ENCODE data around the gene KRT33A.

KRT33A gene

DNA sequence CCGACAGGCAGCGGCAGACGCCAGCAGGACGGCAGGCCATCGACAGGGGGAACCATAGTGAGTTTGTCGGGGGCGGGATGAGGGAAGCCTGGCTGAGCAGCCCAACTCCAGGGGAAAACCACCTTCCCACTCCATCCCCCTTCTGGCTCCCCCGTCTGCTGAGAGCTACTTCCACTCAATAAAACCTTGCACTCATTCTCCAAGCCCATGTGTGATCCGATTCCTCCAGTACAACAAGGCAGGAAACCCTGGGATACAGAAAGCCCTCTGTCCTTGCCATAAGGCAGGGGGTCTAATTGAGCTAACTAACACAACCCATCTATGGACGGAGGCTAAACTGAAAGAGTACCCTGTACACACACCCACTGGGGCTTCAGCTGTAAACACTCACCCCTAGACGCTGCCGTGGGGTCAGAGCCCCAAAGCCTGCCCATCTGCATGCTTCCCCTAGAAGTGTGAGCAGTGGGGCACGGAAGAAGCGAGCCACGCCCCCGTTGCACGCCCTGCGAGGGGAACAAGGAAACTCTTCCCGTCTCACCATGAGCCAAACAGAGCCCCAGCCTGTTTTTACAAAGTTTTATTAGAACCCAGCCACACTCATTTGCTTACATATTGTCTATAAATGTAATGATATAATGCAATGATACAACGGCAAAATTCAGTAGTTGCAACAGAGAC lies 52.0 kb downstream of the KRT33A start:
- no peak for DNase-seq (ENCODE audit: low read depth)
- TF ChIP-seq, protein P1, sequence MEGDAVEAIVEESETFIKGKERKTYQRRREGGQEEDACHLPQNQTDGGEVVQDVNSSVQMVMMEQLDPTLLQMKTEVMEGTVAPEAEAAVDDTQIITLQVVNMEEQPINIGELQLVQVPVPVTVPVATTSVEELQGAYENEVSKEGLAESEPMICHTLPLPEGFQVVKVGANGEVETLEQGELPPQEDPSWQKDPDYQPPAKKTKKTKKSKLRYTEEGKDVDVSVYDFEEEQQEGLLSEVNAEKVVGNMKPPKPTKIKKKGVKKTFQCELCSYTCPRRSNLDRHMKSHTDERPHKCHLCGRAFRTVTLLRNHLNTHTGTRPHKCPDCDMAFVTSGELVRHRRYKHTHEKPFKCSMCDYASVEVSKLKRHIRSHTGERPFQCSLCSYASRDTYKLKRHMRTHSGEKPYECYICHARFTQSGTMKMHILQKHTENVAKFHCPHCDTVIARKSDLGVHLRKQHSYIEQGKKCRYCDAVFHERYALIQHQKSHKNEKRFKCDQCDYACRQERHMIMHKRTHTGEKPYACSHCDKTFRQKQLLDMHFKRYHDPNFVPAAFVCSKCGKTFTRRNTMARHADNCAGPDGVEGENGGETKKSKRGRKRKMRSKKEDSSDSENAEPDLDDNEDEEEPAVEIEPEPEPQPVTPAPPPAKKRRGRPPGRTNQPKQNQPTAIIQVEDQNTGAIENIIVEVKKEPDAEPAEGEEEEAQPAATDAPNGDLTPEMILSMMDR (conservative IDR thresholded peaks at IDR 0.05; ENCODE audit: low read depth, low read length), result no peak
- no peak overlapping the region for H3K4me3 ChIP-seq (ENCODE audit: low read length)

DNA sequence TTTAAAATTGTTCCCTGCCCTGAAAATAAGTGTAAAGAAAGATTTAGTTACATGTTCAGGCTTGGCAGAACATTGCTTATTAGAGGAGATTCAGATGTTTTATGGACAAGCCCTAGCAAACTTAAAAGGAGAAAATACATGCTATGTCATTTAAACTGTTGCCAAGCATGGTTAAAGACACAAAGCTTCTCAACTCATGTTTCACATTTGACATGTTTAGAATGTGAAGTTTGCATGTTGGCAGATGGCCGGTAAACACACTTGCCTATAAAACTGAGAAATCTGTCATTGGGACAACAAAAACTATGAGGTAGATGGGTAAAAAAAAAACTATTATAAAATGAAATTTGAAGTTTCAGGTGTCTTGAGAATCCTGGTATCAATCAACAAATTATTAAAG lies 53.8 kb downstream of the KRT33A start:
- TF ChIP-seq, protein P1 (conservative IDR thresholded peaks at IDR 0.05; ENCODE audit: low read depth, low read length), result no peak
- H3K4me3 ChIP-seq (ENCODE audit: low read length), result no peak overlapping the region
- no peak for DNase-seq (ENCODE audit: low read depth)

Data from retinal pigment epithelial cell (primary cell).